Natural killer cell (primary cell): ENCODE measurements around the gene C4orf50. TPM values are rescaled to one million over a fixed set of nuclear protein-coding genes. Genes with fewer than 3 reads are reported as not detected.

Experiments used
- ATAC-seq, 3 donors: fragments of 150-1000 bp in 2 of 3; fragments of 200-7000 bp in 1 of 3; cut with Tn5 transposase; 1 replicate in 1 of 3; 2 replicates in 2 of 3; pipeline ENCODE4 v1.10.0; 2021; ENCODE audit warnings: mild to moderate bottlenecking in 2 of 3, moderate library complexity in 2 of 3
- DNase-seq, 2 donors: peaks; one replicate each; pipeline versions ENCODE4 v3.0.0 to v3.0.0-alpha.2; 2013 to 2021; ENCODE audit warnings: mixed read lengths in 1 of 2
- H3K27ac ChIP-seq: one replicate; pipeline ENCODE4 v1.5.1; 2013; ENCODE audit warnings: mild to moderate bottlenecking, low read length
- H3K27me3 ChIP-seq: one replicate; pipeline ENCODE4 v1.6.1; 2013; ENCODE audit warnings: low read length; ENCODE audit not compliant: control insufficient read depth, insufficient read depth
- H3K36me3 ChIP-seq: one replicate; pipeline ENCODE4 v1.6.1; 2013; ENCODE audit warnings: low read length; ENCODE audit not compliant: control insufficient read depth, insufficient read depth
- H3K4me1 ChIP-seq: one replicate; pipeline ENCODE4 v1.6.1; 2013; ENCODE audit warnings: low read length; ENCODE audit not compliant: control insufficient read depth, insufficient read depth
- H3K4me3 ChIP-seq: one replicate; pipeline ENCODE4 v1.5.1; 2013; ENCODE audit warnings: low read length
- H3K9me3 ChIP-seq: one replicate; pipeline ENCODE4 v1.6.1; 2013; ENCODE audit warnings: low read length; ENCODE audit not compliant: control insufficient read depth, insufficient read depth
- H3K27ac Mint-ChIP-seq, 2 donors: one replicate each; pipeline ENCODE4 v1.8.0; 2022; ENCODE audit warnings: mild to moderate bottlenecking in 2 of 2, mixed read lengths in 2 of 2, moderate library complexity in 1 of 2
- H3K27me3 Mint-ChIP-seq, 2 donors: one replicate each; pipeline ENCODE4 v1.8.0; 2022; ENCODE audit warnings: low read depth in 2 of 2, mixed read lengths in 2 of 2
- H3K36me3 Mint-ChIP-seq: one replicate; pipeline ENCODE4 v1.8.0; 2022; ENCODE audit warnings: mixed read lengths
- H3K4me1 Mint-ChIP-seq, 2 donors: one replicate each; pipeline ENCODE4 v1.8.0; 2022; ENCODE audit warnings: mixed read lengths in 2 of 2
- H3K4me3 Mint-ChIP-seq: one replicate; pipeline ENCODE4 v1.8.0; 2022; ENCODE audit warnings: mild to moderate bottlenecking, moderate library complexity, mixed read lengths
- H3K9me3 Mint-ChIP-seq, 2 donors: one replicate each; pipeline ENCODE4 v1.8.0; 2022; ENCODE audit warnings: mixed read lengths in 2 of 2
- CTCF ChIP-seq: fragments of 200-600 bp; IDR thresholded peaks from one replicate; pipeline ENCODE4 v1.8.0; 2022; ENCODE audit warnings: antibody characterized with exemption
- WGBS: methylation state at CpG from one replicate; pipeline ENCODE4 v1.1.7; 2013; ENCODE audit warnings: missing lambda C conversion rate; ENCODE audit not compliant: insufficient coverage; 5-methylcytosine and 5-hydroxymethylcytosine counted together
- intact Hi-C: fragments of 100-400 bp; cut with micrococcal nuclease; formaldehyde crosslinking; loops from one replicate; pipeline ENCODE4 v1.14.2; 2022
- total RNA-seq, 4 donors: library from RNA; stranded (reverse); fragments of 120-200 nt in 1 of 4; gene quantifications; one replicate each; pipeline versions ENCODE4 v1.2.3 to v1.2.4, GENCODE V29; 2013 to 2022

C4orf50 gene
- total RNA-seq, 3 donors from 2014 or later (not counting 1 experiment from before 2014, with no cell fraction given), result 0.63 to 2.7 (median 1.8) TPM

- DNase-seq, result no peak
These were observed 129.8 kb downstream of the C4orf50 start for GRCh38 chr4:5888222-5889001.

GRCh38 chr4:5887361-5888221, 130.6 kb downstream of the C4orf50 start:
- peaks cover 54 to 59% of the 10 kb centered on the region in 2 donors for H3K27me3 Mint-ChIP-seq
- no peak overlapping the region for H3K27ac Mint-ChIP-seq
- ATAC-seq, result no peak
- peaks cover 0 to 17% of the 10 kb centered on the region in 2 donors for H3K4me1 Mint-ChIP-seq
- Histone ChIP-seq H3K27ac (no peak overlapping the region), H3K36me3 (no peaks in the 10 kb centered on the region), H3K9me3 (no peaks in the 10 kb centered on the region), H3K4me3 (no peak overlapping the region), H3K4me1 (peaks cover 6% of the 10 kb centered on the region), H3K27me3 (peaks cover 31% of the 10 kb centered on the region)
- WGBS, result 5% methylated on average over 61 of the region's 70 CpGs
- no peak overlapping the region for H3K4me3 Mint-ChIP-seq
- DNase-seq, result no peak
- intact Hi-C loops, result no loop called here
- H3K9me3 Mint-ChIP-seq, result no peaks in the 10 kb centered on the region
- TF ChIP-seq CTCF, result no peak
- no peaks in the 10 kb centered on the region for H3K36me3 Mint-ChIP-seq

More at GRCh38 chr4:5888222-5889001, 129.8 kb downstream of the C4orf50 start:
- Histone ChIP-seq H3K4me3 (no peak overlapping the region), H3K4me1 (peaks cover 6% of the 10 kb centered on the region), H3K36me3 (no peaks in the 10 kb centered on the region), H3K27ac (no peak overlapping the region), H3K27me3 (peaks cover 31% of the 10 kb centered on the region), H3K9me3 (no peaks in the 10 kb centered on the region)
- no peak for ATAC-seq
- 4% methylated on average over 60 of the region's 81 CpGs for WGBS
- TF ChIP-seq CTCF, result no peak
- intact Hi-C loops, result no loop called here
- Mint-ChIP-seq H3K27ac (no peak overlapping the region), H3K27me3 (peaks cover 56 to 58% of the 10 kb centered on the region in 2 donors), H3K4me3 (no peak overlapping the region), H3K36me3 (no peaks in the 10 kb centered on the region), H3K4me1 (peaks cover 0 to 17% of the 10 kb centered on the region in 2 donors), H3K9me3 (no peaks in the 10 kb centered on the region)

GRCh38 chr4:5887011-5887360, 131.2 kb downstream of the C4orf50 start:
- DNase-seq, result no peak
- Histone ChIP-seq H3K36me3 (no peaks in the 10 kb centered on the region), H3K27ac (no peak overlapping the region), H3K4me1 (peaks cover 6% of the 10 kb centered on the region), H3K9me3 (no peaks in the 10 kb centered on the region), H3K27me3 (peaks cover 29% of the 10 kb centered on the region), H3K4me3 (no peak overlapping the region)
- no peak overlapping the region for H3K4me3 Mint-ChIP-seq
- H3K4me1 Mint-ChIP-seq, result peaks cover 0 to 17% of the 10 kb centered on the region in 2 donors
- intact Hi-C loops, result no loop called here
- ATAC-seq, result no peak
- no peaks in the 10 kb centered on the region for H3K36me3 Mint-ChIP-seq
- TF ChIP-seq CTCF, result no peak
- 40% methylated on average over 8 of the region's 8 CpGs for WGBS
- no peaks in the 10 kb centered on the region for H3K9me3 Mint-ChIP-seq
- H3K27ac Mint-ChIP-seq, result no peak overlapping the region
- peaks cover 55 to 65% of the 10 kb centered on the region in 2 donors for H3K27me3 Mint-ChIP-seq
